HCT116 (cell line): ENCODE data around the gene C1orf174. TPM values are rescaled to one million over a fixed set of nuclear protein-coding genes. Genes with fewer than 3 reads are reported as not detected.

Experiments used
- ATAC-seq: fragments of 200-7000 bp; cut with Tn5 transposase; 2 replicates; pipeline ENCODE4 v1.9.1; 2020; ENCODE audit warnings: mild to moderate bottlenecking, moderate library complexity
- BruUV-seq: library from RNA; stranded (reverse); fragments of 400-500 nt; replicated peaks from 2 replicates; lab custom pipeline; 2021; lab: Mats Ljungman, UMichigan
- CTCF ChIA-PET: fragments of 300-600 bp; sonication (Branson Sonifier 250); formaldehyde crosslinking; loops from one replicate; lab custom pipeline; 2021; ENCODE audit warnings: antibody characterized with exemption; lab: Charles Lee
- POLR2A ChIA-PET: fragments of 300-600, 350-600 bp; sonication (Branson Sonifier 250); formaldehyde crosslinking; loops from one replicate; lab custom pipeline; 2021; ENCODE audit warnings: antibody characterized with exemption; lab: Charles Lee
- RAD21 ChIA-PET, 2 experiments: fragments of 300-600 bp; sonication (Branson Sonifier 250); formaldehyde crosslinking; loops; one replicate each; lab custom pipeline; 2023; ENCODE audit warnings: low total read pairs in 2 of 2; ENCODE audit not compliant: uncharacterized antibody in 2 of 2, unreplicated experiment in 2 of 2, low non-redundant PET in 1 of 2; lab: Charles Lee
- DNase-seq: peaks from one replicate; pipeline ENCODE4 v3.0.0-alpha.2; 2010; ENCODE audit warnings: low read depth, low spot score
- H2AFZ ChIP-seq: fragments of 200-600 bp; shearing (Covaris generic), sonication (generic); 2 replicates; pipeline ENCODE4 v1.6.1; 2017; ENCODE audit warnings: low read depth, mixed run types, mixed read lengths, antibody characterized with exemption, low read length; ENCODE audit not compliant: poor library complexity, severe bottlenecking
- H3K27ac ChIP-seq: 2 replicates; pipeline ENCODE4 v1.5.1; 2012; ENCODE audit warnings: low read depth, low read length
- H3K27me3 ChIP-seq: fragments of 200-600 bp; sonication (generic); 2 replicates; pipeline ENCODE4 v1.6.1; 2016; ENCODE audit warnings: mixed run types, low read length, mixed read lengths; ENCODE audit not compliant: insufficient read depth
- H3K36me3 ChIP-seq, 2 experiments: fragments of 200-500 bp in 1 of 2; fragments of 200-600 bp in 1 of 2; sonication (Bioruptor generic) in 1 of 2; sonication (generic) in 1 of 2; 2 replicates each; pipeline versions ENCODE4 v1.5.1 to v1.6.1; 2014 to 2016; ENCODE audit warnings: low read length in 2 of 2, inconsistent platforms in 1 of 2, mixed read lengths in 1 of 2, mixed run types in 1 of 2; ENCODE audit not compliant: insufficient read depth in 2 of 2, control insufficient read depth in 1 of 2
- H3K4me1 ChIP-seq, 2 experiments: fragments of 200-600 bp in 1 of 2; sonication (generic) in 1 of 2; 2 replicates each; pipeline versions ENCODE4 v1.5.1 to v1.6.1; 2012 to 2017; ENCODE audit warnings: low read length in 2 of 2, inconsistent platforms in 1 of 2, mild to moderate bottlenecking in 1 of 2, mixed read lengths in 1 of 2, mixed run types in 1 of 2, moderate library complexity in 1 of 2; ENCODE audit not compliant: insufficient read depth in 2 of 2, control insufficient read depth in 1 of 2
- H3K4me2 ChIP-seq: fragments of 200-600 bp; sonication (generic); 2 replicates; pipeline ENCODE4 v1.6.1; 2017; ENCODE audit warnings: mixed run types, low read length, mixed read lengths
- H3K4me3 ChIP-seq, 2 experiments: fragments of 200-600 bp in 1 of 2; sonication (generic) in 1 of 2; replicated peaks in 1 of 2; 2 replicates each; pipeline ENCODE4 v1.5.1; 2011 to 2016; ENCODE audit warnings: low read length in 2 of 2, control low read depth in 1 of 2, low read depth in 1 of 2, mild to moderate bottlenecking in 1 of 2, mixed read lengths in 1 of 2, mixed run types in 1 of 2
- H3K79me2 ChIP-seq: fragments of 200-600 bp; sonication (generic); 2 replicates; pipeline ENCODE4 v1.6.1; 2017; ENCODE audit warnings: mild to moderate bottlenecking, mixed run types, low read length, moderate library complexity, mixed read lengths; ENCODE audit not compliant: insufficient read depth
- H3K9ac ChIP-seq: fragments of 200-600 bp; sonication (generic); 2 replicates; pipeline ENCODE4 v1.6.1; 2016; ENCODE audit warnings: low read length, mixed read lengths
- H3K9me2 ChIP-seq: fragments of 200-600 bp; sonication (generic), shearing (Covaris generic); 2 replicates; pipeline ENCODE4 v1.6.1; 2017; ENCODE audit warnings: mixed run types, mild to moderate bottlenecking, moderate library complexity; ENCODE audit not compliant: insufficient read depth
- H3K9me3 ChIP-seq, 2 experiments: fragments of 200-500 bp in 1 of 2; fragments of 200-600 bp in 1 of 2; sonication (Bioruptor generic) in 1 of 2; sonication (generic) in 1 of 2; 2 replicates each; pipeline ENCODE4 v1.6.1; 2014 to 2017; ENCODE audit warnings: low read length in 2 of 2, mixed read lengths in 2 of 2, inconsistent platforms in 1 of 2, low read depth in 1 of 2, mild to moderate bottlenecking in 1 of 2, mixed run types in 1 of 2, moderate library complexity in 1 of 2; ENCODE audit not compliant: control insufficient read depth in 1 of 2, insufficient read depth in 1 of 2
- H4K20me1 ChIP-seq: fragments of 200-600 bp; sonication (generic), shearing (Covaris generic); 2 replicates; pipeline ENCODE4 v1.6.1; 2017; ENCODE audit warnings: mixed run types, mild to moderate bottlenecking, moderate library complexity; ENCODE audit not compliant: insufficient read depth
- ATF3 ChIP-seq: IDR thresholded peaks from 2 replicates; pipeline ENCODE4 v1.6.1; 2012
- CBX3 ChIP-seq: IDR thresholded peaks from 2 replicates; pipeline ENCODE4 v1.6.1; 2012; ENCODE audit warnings: low read depth
- CTCF ChIP-seq, 3 experiments: fragments of 200-600 bp in 1 of 3; sonication (generic) in 1 of 3; IDR thresholded peaks in 2 of 3; conservative IDR thresholded peaks in 1 of 3; 2 replicates each; pipeline ENCODE4 v1.5.1; 2012 to 2017; ENCODE audit warnings: low read depth in 2 of 3, low read length in 2 of 3, antibody characterized with exemption in 1 of 3, borderline replicate concordance in 1 of 3, control low read depth in 1 of 3, mild to moderate bottlenecking in 1 of 3, mixed read lengths in 1 of 3, mixed run types in 1 of 3, moderate library complexity in 1 of 3; ENCODE audit not compliant: insufficient read depth in 1 of 3
- EGR1 ChIP-seq: IDR thresholded peaks from 2 replicates; pipeline ENCODE4 v1.6.1; 2012; ENCODE audit warnings: low read depth
- ELF1 ChIP-seq: IDR thresholded peaks from 2 replicates; pipeline ENCODE4 v1.6.1; 2012; ENCODE audit warnings: low read depth, borderline replicate concordance
- EZH2 ChIP-seq: fragments of 200-600 bp; sonication (generic); IDR thresholded peaks from 2 replicates; pipeline ENCODE4 v1.6.1; 2017; ENCODE audit warnings: antibody characterized with exemption, mixed run types
- EZH2phosphoT487 ChIP-seq: fragments of 200-600 bp; IDR thresholded peaks from 2 replicates; pipeline ENCODE4 v1.6.1; 2018; ENCODE audit warnings: antibody characterized with exemption, borderline replicate concordance
- JUND ChIP-seq: IDR thresholded peaks from 2 replicates; pipeline ENCODE4 v1.6.1; 2012
- MAX ChIP-seq: IDR thresholded peaks from 2 replicates; pipeline ENCODE4 v1.6.1; 2012
- POLR2A ChIP-seq: IDR thresholded peaks from 2 replicates; pipeline ENCODE4 v1.7.0; 2011; ENCODE audit warnings: borderline replicate concordance; ENCODE audit not compliant: insufficient read depth, insufficient read length; ENCODE audit errors: extremely low read depth
- RAD21 ChIP-seq: IDR thresholded peaks from 2 replicates; pipeline ENCODE4 v1.6.1; 2012; ENCODE audit warnings: low read depth, mild to moderate bottlenecking
- SIN3A ChIP-seq: IDR thresholded peaks from 2 replicates; pipeline ENCODE4 v1.6.1; 2012; ENCODE audit warnings: low read depth
- SP1 ChIP-seq: IDR thresholded peaks from 2 replicates; pipeline ENCODE4 v1.6.1; 2012; ENCODE audit warnings: low read depth
- SRF ChIP-seq: IDR thresholded peaks from 2 replicates; pipeline ENCODE4 v1.6.1; 2012; ENCODE audit warnings: low read depth
- TCF7L2 ChIP-seq: IDR thresholded peaks from 2 replicates; pipeline ENCODE4 v1.7.0; 2011; ENCODE audit warnings: borderline replicate concordance, inconsistent platforms; ENCODE audit not compliant: insufficient read depth, insufficient read length; ENCODE audit errors: extremely low read depth
- YY1 ChIP-seq: IDR thresholded peaks from 2 replicates; pipeline ENCODE4 v1.6.1; 2011; ENCODE audit warnings: low read length, low read depth, moderate library complexity, mild to moderate bottlenecking; ENCODE audit not compliant: insufficient replicate concordance; ENCODE audit errors: extremely low read depth
- intact Hi-C: fragments of 100-400 bp; cut with micrococcal nuclease; formaldehyde crosslinking; loops from 2 replicates; pipeline ENCODE4 v1.10.0; 2022
- total RNA-seq: library from RNA; stranded (reverse); gene quantifications from one replicate; pipeline ENCODE4 v1.2.1, GENCODE V29; 2021; ENCODE audit not compliant: unreplicated experiment

The C1orf174 gene
- total RNA-seq, 1 experiment from 2014 or later = 33.7 TPM

GRCh38 chr1:3945916-3946840, 46.1 kb upstream of the C1orf174 start:
- Histone ChIP-seq H3K36me3 (no peaks in the 10 kb centered on the region), H2AFZ (no peak overlapping the region), H3K27ac (no peak overlapping the region), H3K9me2 (no peaks in the 10 kb centered on the region), H4K20me1 (no peaks in the 10 kb centered on the region), H3K4me3 (no peak overlapping the region), H3K27me3 (0 out of 2 replicates have a peak, but pooled peaks cover 4% of the 10 kb centered on the region), H3K4me2 (no peak overlapping the region), H3K4me1 (no peaks in the 10 kb centered on the region), H3K79me2 (no peaks in the 10 kb centered on the region), H3K9me3 (no peaks in the 10 kb centered on the region), H3K9ac (no peak overlapping the region)
- ATAC-seq (no peak), DNase-seq (no peak)
- POLR2A ChIA-PET = no interaction called here
- no TSS peak for BruUV-seq
- RAD21 ChIA-PET = no interaction called here
- no peak for TF ChIP-seq EGR1
- no peak for TF ChIP-seq RAD21
- TF ChIP-seq EZH2 = no peak
- TF ChIP-seq POLR2A = no peak
- TF ChIP-seq TCF7L2 = no peak
- TF ChIP-seq SP1 = no peak
- TF ChIP-seq CBX3 = no peak
- no peak for TF ChIP-seq YY1
- TF ChIP-seq ELF1 = no peak
- TF ChIP-seq JUND = no peak
- TF ChIP-seq EZH2phosphoT487 = no peak
- no peak for TF ChIP-seq SRF
- no peak for TF ChIP-seq SIN3A
- TF ChIP-seq CTCF (IDR thresholded peaks at IDR 0.05 in 2 of 3, conservative IDR thresholded peaks at IDR 0.05 in 1 of 3; ENCODE audit: borderline replicate concordance in 1 of 3, insufficient read depth in 1 of 3, low read depth in 2 of 3, low read length in 2 of 3) = no peak
- no peak for TF ChIP-seq MAX
- no peak for TF ChIP-seq ATF3
- CTCF ChIA-PET = no interaction called here
- intact Hi-C loops = no loop called here
